VCaP (cell line): ENCODE results near the gene PAFAH2.
A peak's percentile ranks its signal among the peaks of the same experiment; 100 is the strongest.

Experiments used
- H3K27ac ChIP-seq: fragments of 450-650 bp; 2 replicates; pipeline ENCODE4 v1.5.1; 2017
- CTCF ChIP-seq: fragments of 450-650 bp; conservative IDR thresholded peaks from 2 replicates; pipeline ENCODE4 v1.5.1; 2017; ENCODE audit warnings: mild to moderate bottlenecking, moderate library complexity

PAFAH2 gene

GRCh38 chr1:26009796-26010447 lies 12.1 kb upstream of the PAFAH2 start:
- TF ChIP-seq CTCF, result peak; percentile 47
- H3K27ac ChIP-seq, result no peak overlapping the region

- TF ChIP-seq CTCF, result no peak
- no peak overlapping the region for H3K27ac ChIP-seq
Measured at GRCh38 chr1:26006710-26007109, 8.8 kb upstream of the PAFAH2 start.

- H3K27ac ChIP-seq, result no peak overlapping the region
- no peak for TF ChIP-seq CTCF
Measured at GRCh38 chr1:26005434-26006105, 7.7 kb upstream of the PAFAH2 start.

GRCh38 chr1:26003756-26004155 lies 5.9 kb upstream of the PAFAH2 start:
- no peak for TF ChIP-seq CTCF
- H3K27ac ChIP-seq, result no peak overlapping the region

- no peak for TF ChIP-seq CTCF
- no peak overlapping the region for H3K27ac ChIP-seq
Measured at GRCh38 chr1:26003262-26003661, 5.4 kb upstream of the PAFAH2 start.

GRCh38 chr1:25999041-25999800 lies 1.4 kb upstream of the PAFAH2 start:
- TF ChIP-seq CTCF, result no peak

More at GRCh38 chr1:25999041-25999800, 1.4 kb upstream of the PAFAH2 start:
- H3K27ac ChIP-seq, result peak overlapping the region; percentile 87
